Endothelial cell of coronary artery (primary cell): Measurements from ENCODE around the gene OR2T11. TPM values are rescaled to one million over a fixed set of nuclear protein-coding genes. Genes with fewer than 3 reads are reported as not detected.

Experiments used
- total RNA-seq: library from RNA; depleted of rRNA; stranded (reverse); fragments of >200 nt; gene quantifications from 2 replicates; pipeline ENCODE4 v1.2.3, GENCODE V29; 2014

Gene OR2T11, protein sequence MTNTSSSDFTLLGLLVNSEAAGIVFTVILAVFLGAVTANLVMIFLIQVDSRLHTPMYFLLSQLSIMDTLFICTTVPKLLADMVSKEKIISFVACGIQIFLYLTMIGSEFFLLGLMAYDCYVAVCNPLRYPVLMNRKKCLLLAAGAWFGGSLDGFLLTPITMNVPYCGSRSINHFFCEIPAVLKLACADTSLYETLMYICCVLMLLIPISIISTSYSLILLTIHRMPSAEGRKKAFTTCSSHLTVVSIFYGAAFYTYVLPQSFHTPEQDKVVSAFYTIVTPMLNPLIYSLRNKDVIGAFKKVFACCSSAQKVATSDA
- not detected in 2 replicates for total RNA-seq

DNA sequence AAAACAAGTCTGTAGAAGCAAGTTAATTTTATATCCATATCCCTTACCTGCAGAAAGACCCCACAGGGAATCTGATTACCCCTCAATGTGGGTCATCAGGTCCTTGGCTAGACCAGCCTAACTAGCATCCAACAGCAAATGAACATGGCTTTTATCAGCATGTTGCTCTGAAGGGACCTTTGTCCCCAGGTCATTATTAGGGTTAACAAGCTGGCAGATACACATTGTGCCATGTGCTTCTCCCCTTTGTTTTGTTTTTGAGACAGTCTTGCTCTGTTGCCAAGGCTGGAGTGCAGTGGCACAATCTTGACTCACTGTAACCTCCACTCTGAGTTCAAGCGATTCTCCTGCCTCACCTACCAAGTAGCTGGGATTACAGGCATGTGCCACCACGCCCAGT lies at the start of gene OR2T11:
OR2T11 (minus strand) TSS at position 101 of the 400 bp plus-strand sequence. CDS start 7,963 bp downstream, outside the sequence.

DNA sequence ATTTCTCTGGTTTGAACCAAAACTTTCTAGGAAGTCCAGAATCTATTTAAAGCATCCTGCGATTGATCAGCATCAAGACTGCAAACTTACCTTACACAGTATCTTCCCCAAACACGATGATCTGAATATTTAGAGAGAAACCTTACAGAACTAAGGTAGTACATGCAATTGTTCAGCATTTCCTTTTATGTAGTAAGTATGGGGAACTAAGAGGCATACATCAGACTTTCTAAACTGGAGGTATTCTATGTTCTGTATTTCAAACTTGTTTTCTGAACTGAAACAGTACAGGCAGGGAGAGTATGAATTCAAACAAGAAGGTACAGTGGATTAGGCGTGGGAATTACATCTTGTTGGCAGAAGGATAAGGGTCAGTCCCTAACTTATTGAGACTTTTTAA lies 20.5 kb upstream of the OR2T11 start, which contains the start of gene OR2T27:
OR2T27 (minus strand) TSS at position 175 of the 400 bp plus-strand sequence. CDS start 4,644 bp downstream, outside the sequence.

DNA sequence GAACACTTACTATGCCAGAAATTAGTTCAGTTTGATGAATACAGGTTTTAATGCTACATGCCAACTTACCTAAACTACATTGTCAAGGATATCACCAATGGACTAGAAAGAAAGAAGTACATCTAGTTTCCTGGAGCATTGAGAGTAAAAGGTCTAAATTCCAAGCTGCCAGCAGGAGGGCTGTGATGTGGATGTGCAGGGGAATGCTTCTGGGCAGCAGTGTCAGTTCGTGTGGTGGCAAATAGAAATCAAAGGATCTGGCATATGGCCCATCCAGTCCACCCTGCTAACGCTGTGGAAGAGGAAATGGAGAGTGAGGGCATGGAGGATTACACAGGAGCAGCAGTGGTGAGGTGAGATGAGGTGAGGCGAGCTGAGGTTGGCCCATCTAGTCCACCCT lies 10.3 kb upstream of the OR2T11 start, which contains the start of gene OR2T35:
OR2T35 (minus strand) TSS at position 101 of the 400 bp plus-strand sequence. CDS start 6,020 bp downstream, outside the sequence.

DNA sequence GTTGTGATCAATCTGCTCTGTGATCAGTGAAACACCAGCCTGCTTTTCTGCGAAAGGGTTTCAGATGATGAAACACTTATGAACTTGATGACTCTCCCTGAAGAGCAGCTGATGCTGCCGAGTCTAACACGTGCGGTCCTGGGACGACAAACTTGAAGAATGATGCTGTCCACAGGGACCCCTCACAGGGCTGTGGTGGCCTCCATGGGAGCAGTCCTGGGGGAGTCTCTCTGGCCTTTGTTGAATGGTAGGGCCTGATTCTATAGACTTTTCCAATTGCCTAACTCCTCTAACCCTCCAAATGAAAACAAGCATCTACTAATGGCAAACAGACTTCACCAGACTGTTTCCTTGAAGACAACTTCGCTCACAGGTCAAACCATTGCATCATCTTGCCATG lies 37.3 kb downstream of the OR2T11 start, which contains the start of gene OR2T10:
OR2T10 (minus strand) TSS at position 112 of the 400 bp plus-strand sequence. CDS start 3,932 bp downstream, outside the sequence.

DNA sequence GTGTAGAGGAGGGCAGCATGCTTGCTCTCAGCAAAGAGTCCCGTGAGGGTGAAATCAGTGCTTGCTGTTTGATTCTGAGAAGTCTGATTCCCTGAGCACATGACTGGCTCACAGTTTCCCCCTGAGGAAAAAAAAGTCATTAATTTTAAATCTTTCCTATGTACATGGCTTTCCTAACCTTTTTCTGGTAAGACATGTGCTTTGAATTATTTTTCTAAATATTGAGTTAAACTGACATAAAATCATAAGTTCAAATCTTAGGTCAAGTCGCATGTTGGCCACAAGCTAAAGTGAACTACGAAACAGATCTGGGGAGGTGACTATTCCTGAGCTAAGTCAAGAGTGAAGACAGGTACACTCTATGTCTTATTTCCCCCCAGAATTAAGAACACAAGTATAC lies 60.2 kb downstream of the OR2T11 start, which contains the start of gene OR2T34:
OR2T34 (minus strand) TSS at position 101 of the 400 bp plus-strand sequence; CDS start at position 101, 0 bp downstream.

Other genes starting within 250 kb of the OR2T11 start
- not detected in 2 replicates for gene OR2T1, start 232.0 kb downstream of the OR2T11 start, total RNA-seq
- not detected in 2 replicates for gene OR2T2, start 189.5 kb downstream of the OR2T11 start, total RNA-seq
- not detected in 2 replicates for gene OR2T3, start 161.7 kb downstream of the OR2T11 start, total RNA-seq
- gene OR2T5, start 146.5 kb downstream of the OR2T11 start, total RNA-seq: not detected in 2 replicates
- not detected in 2 replicates for gene OR2G6, start 127.0 kb downstream of the OR2T11 start, total RNA-seq
- gene OR2T29, start 72.3 kb downstream of the OR2T11 start, total RNA-seq: not detected in 2 replicates
- not detected in 2 replicates for gene OR2T34, start 60.3 kb downstream of the OR2T11 start, total RNA-seq
- not detected in 2 replicates for gene OR2T10, start 37.4 kb downstream of the OR2T11 start, total RNA-seq
- gene OR2T35, start 10.2 kb upstream of the OR2T11 start, total RNA-seq: not detected in 2 replicates
- gene OR2T27, start 20.4 kb upstream of the OR2T11 start, total RNA-seq: not detected in 2 replicates
- not detected in 2 replicates for gene OR14I1, start 67.7 kb upstream of the OR2T11 start, total RNA-seq
- 0.19 TPM in 1 of 2 replicates, not detected in the other for gene LYPD8, start 120.7 kb upstream of the OR2T11 start, total RNA-seq
- 22.1 and 27.0 TPM in 2 replicates for gene SH3BP5L, start 190.8 kb upstream of the OR2T11 start, total RNA-seq
- 17.2 and 18.4 TPM in 2 replicates for gene ZNF672, start 203.1 kb upstream of the OR2T11 start, total RNA-seq
- 9.4 and 18.4 TPM in 2 replicates for gene ZNF692, start 224.0 kb upstream of the OR2T11 start, total RNA-seq